RWPE1 (cell line): ENCODE data around the gene PRDX6.
"Not testable (repeated sequence)": the region's sequence is repeated elsewhere in the genome, so short reads cannot be mapped to it uniquely, and the experiment has no call there.

Experiments used
- CTCF ChIA-PET: fragments of 350-600 bp; sonication (Branson Sonifier 250); formaldehyde crosslinking; extraction: SDS; loops from one replicate; lab custom pipeline; 2021; lab: Yijun Ruan, JAX
- POLR2A ChIA-PET: fragments of 400-600 bp; formaldehyde crosslinking; extraction: SDS; loops from one replicate; lab custom pipeline; 2020; ENCODE audit warnings: antibody characterized with exemption; ENCODE audit not compliant: low non-redundant PET; lab: Yijun Ruan, JAX
- DNase-seq: peaks from one replicate; pipeline ENCODE4 v3.0.0; 2012; ENCODE audit warnings: low spot score
- H3K27ac ChIP-seq: fragments of 450-650 bp; 2 replicates; pipeline ENCODE4 v1.5.1; 2017
- TF ChIP-seq, protein P1 (sequence below): fragments of 450-650 bp; conservative IDR thresholded peaks from 2 replicates; pipeline ENCODE4 v1.5.1; 2017; ENCODE audit warnings: low read depth, mild to moderate bottlenecking

The PRDX6 gene

DNA sequence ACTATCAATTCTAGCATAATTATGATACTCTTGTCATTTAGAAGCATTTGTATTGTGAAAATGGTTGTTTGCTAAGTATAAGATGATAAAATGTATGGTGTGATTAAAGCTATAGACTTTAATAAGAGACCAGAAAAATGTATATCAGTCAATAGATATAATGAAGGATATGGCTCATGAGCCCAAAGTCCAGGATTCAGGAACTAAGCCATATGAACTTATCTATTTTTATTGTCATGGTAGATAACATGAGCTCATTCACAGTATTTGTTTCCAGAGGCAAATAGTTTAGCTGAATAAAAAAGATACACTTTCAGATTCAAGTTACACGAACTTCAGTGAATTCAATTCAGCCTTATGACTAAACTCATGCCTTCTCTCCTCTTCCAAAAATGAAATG is 32.7 kb downstream of the PRDX6 start:
- no peak overlapping the region for H3K27ac ChIP-seq
- no peak for DNase-seq
- TF ChIP-seq, protein P1, sequence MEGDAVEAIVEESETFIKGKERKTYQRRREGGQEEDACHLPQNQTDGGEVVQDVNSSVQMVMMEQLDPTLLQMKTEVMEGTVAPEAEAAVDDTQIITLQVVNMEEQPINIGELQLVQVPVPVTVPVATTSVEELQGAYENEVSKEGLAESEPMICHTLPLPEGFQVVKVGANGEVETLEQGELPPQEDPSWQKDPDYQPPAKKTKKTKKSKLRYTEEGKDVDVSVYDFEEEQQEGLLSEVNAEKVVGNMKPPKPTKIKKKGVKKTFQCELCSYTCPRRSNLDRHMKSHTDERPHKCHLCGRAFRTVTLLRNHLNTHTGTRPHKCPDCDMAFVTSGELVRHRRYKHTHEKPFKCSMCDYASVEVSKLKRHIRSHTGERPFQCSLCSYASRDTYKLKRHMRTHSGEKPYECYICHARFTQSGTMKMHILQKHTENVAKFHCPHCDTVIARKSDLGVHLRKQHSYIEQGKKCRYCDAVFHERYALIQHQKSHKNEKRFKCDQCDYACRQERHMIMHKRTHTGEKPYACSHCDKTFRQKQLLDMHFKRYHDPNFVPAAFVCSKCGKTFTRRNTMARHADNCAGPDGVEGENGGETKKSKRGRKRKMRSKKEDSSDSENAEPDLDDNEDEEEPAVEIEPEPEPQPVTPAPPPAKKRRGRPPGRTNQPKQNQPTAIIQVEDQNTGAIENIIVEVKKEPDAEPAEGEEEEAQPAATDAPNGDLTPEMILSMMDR = no peak
- ChIA-PET CTCF (interaction anchor here (0.5 kb wide), 1 partner anchor 1683 kb away, joined by 3 read pairs; no protein-coding TSS in a partner anchor), POLR2A (no interaction called here)

DNA sequence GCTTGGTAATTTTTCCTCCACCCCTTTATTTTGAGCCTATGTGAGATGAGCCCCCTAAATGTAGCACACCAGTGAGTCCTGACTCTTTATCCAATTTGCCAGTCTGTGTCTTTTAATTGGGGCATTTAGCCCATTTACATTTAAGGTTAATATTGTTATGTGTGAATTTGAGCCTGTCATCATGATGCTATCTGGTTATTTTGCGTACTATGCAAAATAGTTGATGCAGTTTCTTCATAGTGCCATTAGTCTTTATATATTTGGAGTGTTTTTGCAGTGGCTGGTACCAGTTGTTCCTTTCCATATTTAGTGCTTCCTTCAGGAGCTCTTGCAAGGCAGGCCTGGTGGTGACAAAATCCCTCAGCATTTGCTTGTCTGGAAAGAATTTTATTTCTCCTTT is 37.4 kb downstream of the PRDX6 start:
- H3K27ac ChIP-seq, POLR2A ChIA-PET, CTCF ChIA-PET, DNase-seq: not testable (repeated sequence)

DNA sequence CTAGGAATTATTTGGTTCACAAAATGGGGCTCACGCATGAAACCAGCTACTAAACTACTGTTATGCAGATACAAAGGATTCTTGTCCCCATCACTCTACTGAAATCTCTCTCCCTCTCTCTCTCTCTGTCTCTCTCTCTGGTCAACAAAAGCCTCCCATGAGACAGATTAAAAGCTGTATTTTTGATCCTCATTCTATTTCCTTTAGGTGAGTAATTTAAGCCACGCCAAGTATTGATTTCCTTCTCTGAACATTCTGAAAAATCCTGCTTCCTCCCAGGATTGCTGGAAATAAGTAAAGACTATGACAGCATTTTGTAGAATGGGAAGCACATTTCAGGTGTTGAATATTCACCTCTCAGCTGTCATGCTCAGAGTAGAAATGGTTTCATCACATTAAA is 43.7 kb downstream of the PRDX6 start:
- H3K27ac ChIP-seq = no peak overlapping the region
- ChIA-PET CTCF (no interaction called here), POLR2A (no interaction called here)
- DNase-seq = no peak
- TF ChIP-seq, protein P1 = no peak

DNA sequence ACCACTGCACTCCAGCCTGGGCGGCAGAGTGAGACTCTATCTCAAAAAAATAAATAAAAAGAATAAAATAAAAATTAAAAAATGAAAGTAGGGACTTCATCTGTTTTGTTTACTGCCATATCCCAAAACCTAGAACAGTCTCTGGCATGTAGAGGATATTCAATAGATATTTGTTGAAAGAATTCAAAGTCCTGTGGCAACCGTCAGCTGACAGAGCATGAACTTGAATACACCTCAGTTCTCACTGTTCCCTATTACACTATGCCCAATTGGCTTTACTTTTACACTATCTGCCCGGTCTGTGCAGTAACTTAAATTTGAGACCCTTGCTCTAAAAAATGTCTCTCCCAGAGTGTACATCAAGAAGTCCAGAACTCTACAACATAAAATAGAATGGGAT is 46.2 kb downstream of the PRDX6 start:
- H3K27ac ChIP-seq = no peak overlapping the region
- POLR2A ChIA-PET = no interaction called here
- CTCF ChIA-PET = interaction anchor here (0.6 kb wide), 1 partner anchor 1993 kb away, joined by 3 read pairs; no protein-coding TSS in a partner anchor
- TF ChIP-seq, protein P1 = no peak
- DNase-seq = no peak

DNA sequence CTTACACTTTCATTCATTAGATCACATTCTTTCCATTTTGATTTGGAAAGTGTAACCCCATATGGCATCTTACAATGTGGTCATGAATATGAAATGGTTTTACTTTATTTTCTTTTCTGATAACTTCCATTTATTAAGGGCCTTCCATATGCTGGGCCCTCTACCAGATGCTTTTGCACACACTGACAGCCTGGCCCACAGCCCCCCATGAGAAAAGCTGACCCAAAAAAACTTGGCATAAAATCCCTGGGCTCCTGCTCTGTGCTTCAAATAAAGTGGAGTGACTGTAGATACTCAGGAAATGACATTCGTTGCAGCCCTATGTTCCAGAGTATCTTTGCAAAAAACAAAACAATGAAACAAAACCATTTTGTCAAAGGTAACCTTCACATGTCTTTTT is 48.8 kb downstream of the PRDX6 start:
- TF ChIP-seq, protein P1 = no peak
- POLR2A ChIA-PET = no interaction called here
- DNase-seq = no peak
- CTCF ChIA-PET = no interaction called here
- H3K27ac ChIP-seq = no peak overlapping the region

DNA sequence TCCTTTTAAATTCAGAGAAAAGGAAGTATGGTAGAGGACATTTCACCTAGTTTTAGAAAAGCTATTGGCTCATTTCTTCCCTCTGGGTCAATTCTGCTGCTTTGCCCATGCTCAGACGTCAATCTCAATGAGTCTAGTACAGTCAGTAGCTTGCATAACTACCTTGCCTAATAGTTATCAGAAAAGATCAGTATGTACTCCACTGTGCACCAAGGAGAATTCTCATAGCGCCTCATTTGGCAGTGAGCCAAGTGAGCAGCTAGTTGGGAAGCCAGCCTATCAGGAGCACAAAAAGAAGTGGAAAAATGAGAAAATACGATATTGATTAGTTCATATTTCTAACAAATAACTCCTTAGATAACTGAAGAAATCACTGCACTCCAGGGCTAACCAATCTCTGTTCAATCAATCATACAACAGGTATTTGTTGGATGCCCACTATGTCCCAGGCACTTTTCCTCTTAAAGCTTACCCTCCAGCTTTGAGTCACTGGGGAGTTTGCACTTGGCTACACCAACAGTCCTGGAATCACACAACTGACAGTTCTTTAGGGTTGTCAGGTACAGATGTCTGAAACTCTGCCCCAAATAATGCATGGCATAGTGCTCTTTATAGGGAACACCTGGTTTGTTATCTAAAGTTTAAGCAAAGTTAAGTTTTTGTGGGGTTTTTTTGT is 50.2 kb downstream of the PRDX6 start:
- no peak overlapping the region for H3K27ac ChIP-seq
- DNase-seq = peak; percentile 56
- ChIA-PET POLR2A (no interaction called here), CTCF (interaction anchor here (0.5 kb wide), 2 partner anchors 99 to 164 kb away, joined by 3 read pairs; no protein-coding TSS in a partner anchor)
- TF ChIP-seq, protein P1 = no peak

DNA sequence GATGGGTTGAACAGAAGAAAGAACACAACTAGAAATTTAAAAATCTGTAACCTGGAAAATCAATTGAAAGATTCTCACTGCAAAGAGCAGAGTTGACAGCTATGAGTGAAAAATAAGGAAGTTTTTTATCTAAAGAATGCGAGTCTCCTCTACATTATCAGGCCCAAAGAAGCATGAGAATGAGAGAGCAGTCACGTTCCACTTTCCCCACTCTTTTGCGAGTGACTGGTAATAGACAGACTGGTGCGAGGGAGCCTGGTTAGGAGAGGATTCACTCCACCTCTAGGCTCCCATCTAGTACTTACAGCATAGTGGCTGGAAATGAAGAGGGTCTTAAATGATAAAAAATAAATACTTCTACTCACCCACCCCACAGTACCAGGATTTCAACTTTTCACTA is 52.0 kb downstream of the PRDX6 start:
- DNase-seq = no peak
- ChIA-PET CTCF (no interaction called here), POLR2A (no interaction called here)
- no peak overlapping the region for H3K27ac ChIP-seq
- TF ChIP-seq, protein P1 = no peak
